Keratinocyte (primary cell): ENCODE measurements around the gene AUH. TPM values are rescaled to one million over a fixed set of nuclear protein-coding genes. Genes with fewer than 3 reads are reported as not detected.

Experiments used
- DNase-seq: peaks from one replicate; pipeline ENCODE4 v3.0.0-alpha.2; 2011; ENCODE audit warnings: low read depth, missing footprints, low spot score
- FAIRE-seq: peaks from 2 replicates; lab custom pipeline; 2011; peaks lifted over from hg19 to GRCh38; lab: Jason Lieb, UNC
- H2AFZ ChIP-seq: 2 replicates; pipeline ENCODE4 v1.6.0; 2012; ENCODE audit warnings: low read length, control low read depth, inconsistent platforms; ENCODE audit not compliant: control insufficient read depth
- H3K27ac ChIP-seq: 2 replicates; pipeline ENCODE4 v1.5.1; 2011; ENCODE audit warnings: low read length; ENCODE audit not compliant: control insufficient read depth, insufficient read depth
- H3K27me3 ChIP-seq: 3 replicates; pipeline ENCODE4 v1.6.0; 2011; ENCODE audit warnings: low read length; ENCODE audit not compliant: control insufficient read depth, insufficient read depth; ENCODE audit errors: extremely low read depth
- H3K36me3 ChIP-seq, 2 experiments: 2 replicates in 1 of 2; 3 replicates in 1 of 2; pipeline ENCODE4 v1.5.1; 2011; ENCODE audit warnings: low read length in 2 of 2, mild to moderate bottlenecking in 1 of 2; ENCODE audit not compliant: control insufficient read depth in 2 of 2, insufficient read depth in 2 of 2; ENCODE audit errors: extremely low read depth in 1 of 2
- H3K4me1 ChIP-seq: 3 replicates; pipeline ENCODE4 v1.5.1; 2011; ENCODE audit warnings: low read length; ENCODE audit not compliant: control insufficient read depth, insufficient read depth; ENCODE audit errors: extremely low read depth
- H3K4me2 ChIP-seq: 3 replicates; pipeline ENCODE4 v1.6.0; 2011; ENCODE audit warnings: low read depth, low read length; ENCODE audit not compliant: control insufficient read depth, insufficient read depth; ENCODE audit errors: extremely low read depth
- H3K4me3 ChIP-seq, 3 experiments: fragments of 200-600 bp in 1 of 3; sonication (generic) in 1 of 3; 2 replicates in 2 of 3; 3 replicates in 1 of 3; pipeline ENCODE4 v1.5.1; 2011 to 2016; ENCODE audit warnings: low read length in 3 of 3, mild to moderate bottlenecking in 3 of 3, control low read depth in 2 of 3, inconsistent platforms in 1 of 3, low read depth in 1 of 3, mixed read lengths in 1 of 3, mixed run types in 1 of 3, moderate library complexity in 1 of 3; ENCODE audit not compliant: control insufficient read depth in 2 of 3, insufficient read depth in 2 of 3; ENCODE audit errors: extremely low read depth in 1 of 3
- H3K79me2 ChIP-seq: 2 replicates; pipeline ENCODE4 v1.6.0; 2012; ENCODE audit warnings: low read length; ENCODE audit not compliant: control insufficient read depth, insufficient read depth
- H3K9ac ChIP-seq: 3 replicates; pipeline ENCODE4 v1.6.0; 2011; ENCODE audit warnings: low read length; ENCODE audit not compliant: control insufficient read depth, insufficient read depth; ENCODE audit errors: extremely low read depth
- H3K9me1 ChIP-seq: 3 replicates; pipeline ENCODE4 v1.6.0; 2011; ENCODE audit warnings: low read length; ENCODE audit not compliant: control insufficient read depth, insufficient read depth; ENCODE audit errors: extremely low read depth
- H3K9me3 ChIP-seq: 2 replicates; pipeline ENCODE4 v1.5.1; 2012; ENCODE audit warnings: low read depth, low read length; ENCODE audit not compliant: control insufficient read depth
- H4K20me1 ChIP-seq: 3 replicates; pipeline ENCODE4 v1.6.0; 2011; ENCODE audit warnings: low read length; ENCODE audit not compliant: control insufficient read depth, insufficient read depth; ENCODE audit errors: extremely low read depth
- CTCF ChIP-seq, 3 experiments: IDR thresholded peaks in 1 of 3; conservative IDR thresholded peaks in 1 of 3; optimal IDR thresholded peaks in 1 of 3; 2 replicates in 2 of 3; 3 replicates in 1 of 3; pipeline versions ENCODE3 to v1.5.1; 2011; ENCODE audit warnings: low read length in 3 of 3, mild to moderate bottlenecking in 3 of 3, moderate library complexity in 2 of 3, control low read depth in 1 of 3, inconsistent platforms in 1 of 3; ENCODE audit not compliant: insufficient read depth in 2 of 3; ENCODE audit errors: extremely low read depth in 1 of 3
- EZH2 ChIP-seq: IDR thresholded peaks from one replicate; pipeline ENCODE4 v1.6.1; 2012; ENCODE audit warnings: inconsistent platforms, mild to moderate bottlenecking, low read length, moderate library complexity
- dilution Hi-C: fragments of 300-500 bp; cut with MboI; formaldehyde crosslinking; loops from one replicate; pipeline ENCODE4 v1.7.0; 2020; ENCODE audit warnings: low sequenced_read_pairs; ENCODE audit not compliant: extremely low pct_ligation_motif_present
- polyA plus RNA-seq, 5 experiments: library from polyadenylated mRNA; depleted of rRNA in 3 of 5; stranded (reverse) in 3 of 5; stranded (forward) in 1 of 5; unstranded in 1 of 5; fragments of >200 nt; gene quantifications; 1 replicate in 1 of 5; 2 replicates in 3 of 5; 3 replicates in 1 of 5; pipeline versions ENCODE4 v1.2.1 to v1.2.3, GENCODE V29; 2011 to 2012; ENCODE audit warnings: missing spikeins in 2 of 5, low read depth in 1 of 5, low replicate concordance in 1 of 5

AUH gene
- polyA plus RNA-seq, 1 donor (not counting 4 experiments of a cell fraction or from before 2014, with no cell fraction given), result 5.5 TPM

- Histone ChIP-seq H3K9ac (no peak overlapping the region), H3K27ac (no peak overlapping the region), H3K79me2 (no peaks in the 10 kb centered on the region), H3K9me3 (no peaks in the 10 kb centered on the region), H3K4me3 (no peak overlapping the region), H3K36me3 (no peaks in the 10 kb centered on the region), H3K27me3 (no peaks in the 10 kb centered on the region), H4K20me1 (no peaks in the 10 kb centered on the region), H3K4me1 (peaks cover 7% of the 10 kb centered on the region), H3K9me1 (peaks cover 2% of the 10 kb centered on the region), H2AFZ (no peak overlapping the region), H3K4me2 (no peak overlapping the region)
- FAIRE-seq (no peak), DNase-seq (no peak)
- dilution Hi-C loops, result no loop called here
- TF ChIP-seq CTCF (optimal IDR thresholded peaks at IDR 0.05 in 1 of 3, IDR thresholded peaks at IDR 0.05 in 1 of 3, conservative IDR thresholded peaks at IDR 0.05 in 1 of 3; ENCODE audit: extremely low read depth in 1 of 3, insufficient read depth in 2 of 3, low read length in 3 of 3), result no peak
- no peak for TF ChIP-seq EZH2
Measured at GRCh38 chr9:91243029-91243428, 118.7 kb downstream of the AUH start.

DNA sequence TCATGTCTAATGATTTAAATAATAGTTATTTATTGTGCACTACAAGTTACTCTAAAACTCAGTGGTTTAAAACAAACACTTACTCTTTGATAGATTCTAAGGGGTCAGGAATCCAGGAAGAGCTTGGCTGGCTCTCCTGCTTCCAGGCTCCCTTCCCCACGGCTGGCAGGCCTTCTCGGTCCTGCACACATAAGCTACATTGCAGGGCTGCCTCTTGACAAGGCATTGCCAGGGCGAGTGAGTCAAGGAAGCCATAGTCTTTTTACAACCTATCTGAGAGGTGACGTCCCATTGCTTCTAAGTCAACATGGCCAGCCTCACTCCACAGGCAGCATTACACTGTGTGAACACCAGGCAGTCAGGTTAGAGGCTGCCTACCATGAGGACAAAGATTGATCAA lies 119.8 kb downstream of the AUH start:
- no peak overlapping the region for H3K9ac ChIP-seq
- H3K4me3 ChIP-seq, result no peak overlapping the region
- no peak for TF ChIP-seq CTCF (optimal IDR thresholded peaks at IDR 0.05 in 1 of 3, IDR thresholded peaks at IDR 0.05 in 1 of 3, conservative IDR thresholded peaks at IDR 0.05 in 1 of 3; ENCODE audit: extremely low read depth in 1 of 3, insufficient read depth in 2 of 3, low read length in 3 of 3)
- TF ChIP-seq EZH2, result no peak
- H3K36me3 ChIP-seq, result no peaks in the 10 kb centered on the region
- H3K4me1 ChIP-seq, result peaks cover 7% of the 10 kb centered on the region
- H3K9me3 ChIP-seq, result no peaks in the 10 kb centered on the region
- dilution Hi-C loops, result no loop called here
- no peaks in the 10 kb centered on the region for H3K79me2 ChIP-seq
- no peaks in the 10 kb centered on the region for H4K20me1 ChIP-seq
- no peak overlapping the region for H3K27ac ChIP-seq
- H3K4me2 ChIP-seq, result no peak overlapping the region
- no peak for DNase-seq
- no peak for FAIRE-seq
- peaks cover 2% of the 10 kb centered on the region for H3K9me1 ChIP-seq
- no peak overlapping the region for H2AFZ ChIP-seq
- no peaks in the 10 kb centered on the region for H3K27me3 ChIP-seq
